ENCODE results near the gene BTBD6. TPM values are rescaled to one million over a fixed set of nuclear protein-coding genes. Genes with fewer than 3 reads are reported as not detected.

Gene BTBD6
- total and polyA plus RNA-seq, 2 of the 8 experiments (the other 6 are each of a cell fraction or from before 2014, with no cell fraction given): 10.1 to 10.2 TPM

DNA sequence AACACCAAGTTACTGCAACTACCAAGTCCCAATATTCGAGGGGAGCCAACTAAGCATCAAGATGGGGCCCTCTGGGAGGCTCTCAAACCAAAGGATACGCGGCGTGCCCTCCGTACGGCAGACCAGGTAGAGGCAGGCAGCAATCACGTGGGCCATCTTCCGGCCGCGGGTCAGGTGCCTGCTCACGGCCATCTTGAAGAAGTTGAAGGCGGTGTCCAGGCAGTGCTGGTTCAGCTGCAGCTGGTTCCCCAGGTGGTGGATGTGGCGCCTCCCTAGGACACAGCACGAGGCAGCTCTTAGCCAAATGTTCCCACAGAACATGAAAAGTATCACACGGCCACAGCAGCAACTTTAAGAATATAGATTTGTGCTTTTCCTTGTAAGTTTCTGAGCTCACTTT, 24.3 kb downstream of the BTBD6 start:
- H4K20me1 ChIP-seq (replicated peaks in 1 of 2; ENCODE audit: control insufficient read depth in 1 of 2, insufficient read depth in 2 of 2, low read length in 2 of 2): peaks cover 4 to 9% of the 10 kb centered on the region in 2 experiments
- ChIA-PET CTCF (ENCODE audit: partially characterized antibody) (interaction anchor here (0.8 to 1.2 kb wide), 7 partner anchors 10 to 332 kb away, joined by 3 to 4 read pairs (median 3); no protein-coding TSS in a partner anchor), POLR2A (ENCODE audit: partially characterized antibody) (no interaction called here)
- H3K14ac ChIP-seq (ENCODE audit: insufficient read length): no peak overlapping the region
- H3K4me1 ChIP-seq (replicated peaks in 1 of 4; ENCODE audit: control insufficient read depth in 3 of 4, insufficient read depth in 4 of 4, low read length in 3 of 4): no peaks in the 10 kb centered on the region
- no peak overlapping the region for H3K4me3 ChIP-seq (ENCODE audit: extremely low read depth in 1 of 4, insufficient read depth in 2 of 4, low read depth in 3 of 4, low read length in 4 of 4)
- no peak overlapping the region for H2BK12ac ChIP-seq (ENCODE audit: low read depth, low read length)
- no peak overlapping the region for H3K23ac ChIP-seq (ENCODE audit: insufficient read length)
- no peaks in the 10 kb centered on the region for H3K79me2 ChIP-seq (ENCODE audit: control insufficient read depth in 1 of 2, insufficient read depth in 2 of 2, low read length in 2 of 2)
- no peak overlapping the region for H3K4ac ChIP-seq (replicated peaks; ENCODE audit: insufficient read length, low read depth, low read length)
- no peak overlapping the region for H2AK5ac ChIP-seq (ENCODE audit: low read depth, low read length)
- no peak overlapping the region for H3K27ac ChIP-seq (ENCODE audit: low read depth, low read length)
- no peak for DNase-seq (ENCODE audit: low read depth in 1 of 2, low spot score in 2 of 2)
- H3K18ac ChIP-seq (ENCODE audit: extremely low read depth, low read length): no peak overlapping the region
- H3K9ac ChIP-seq (replicated peaks in 1 of 4; ENCODE audit: extremely low read depth in 1 of 4, low read depth in 3 of 4, low read length in 3 of 4): no peak overlapping the region
- H3K79me1 ChIP-seq (ENCODE audit: low read depth, low read length): peaks cover 2% of the 10 kb centered on the region; the same call in 1 of the 2 replicates
- H4K8ac ChIP-seq (ENCODE audit: extremely low read depth, insufficient read depth, low read length): no peak overlapping the region
- 86% methylated on average over 14 of the region's 15 CpGs; no CpG with 5 or more reads in 1 of the 2 experiments for WGBS, 2 experiments (ENCODE audit: extremely low coverage in 1 of 2, insufficient coverage in 1 of 2, insufficient read length in 1 of 2, insufficient replicate concordance in 2 of 2, low coverage in 1 of 2, low lambda C conversion rate in 2 of 2, missing lambda C conversion rate in 1 of 2)
- H2BK120ac ChIP-seq (replicated peaks; ENCODE audit: low read depth, low read length): no peak overlapping the region
- no peak overlapping the region for H2BK5ac ChIP-seq (ENCODE audit: low read depth, low read length)
- H2BK15ac ChIP-seq (ENCODE audit: low read length): no peak overlapping the region
- no peak for FAIRE-seq
- H4K5ac ChIP-seq (ENCODE audit: insufficient read length, low read depth, low read length): no peak overlapping the region
- H2AFZ ChIP-seq (ENCODE audit: low read length): no peak overlapping the region
- H3K27me3 ChIP-seq (replicated peaks in 1 of 4; ENCODE audit: control insufficient read depth in 3 of 4, extremely low read depth in 1 of 4, insufficient read depth in 3 of 4, low read length in 3 of 4): no peaks in the 10 kb centered on the region
- no peak overlapping the region for H4K91ac ChIP-seq (replicated peaks; ENCODE audit: insufficient read length, low read length)
- TF ChIP-seq RFX5 (IDR thresholded peaks at IDR 0.05; ENCODE audit: borderline replicate concordance, low read depth, low read length) (no peak), RNF2 (IDR thresholded peaks at IDR 0.05; ENCODE audit: borderline replicate concordance, low read depth, low read length, missing control alignments, poor library complexity, severe bottlenecking) (no peak), CHD2 (IDR thresholded peaks at IDR 0.05; ENCODE audit: low read length) (no peak), YY1 (IDR thresholded peaks at IDR 0.05; ENCODE audit: low read depth, low read length) (0 out of 2 replicates have a peak, but pooled peaks have one; percentile 31), KDM4A (IDR thresholded peaks at IDR 0.05; ENCODE audit: low read depth, low read length, severe bottlenecking) (no peak)
- H3K9me3 ChIP-seq (ENCODE audit: insufficient read depth in 2 of 2, low read depth in 1 of 2, low read length in 1 of 2): no peaks in the 10 kb centered on the region
- no peaks in the 10 kb centered on the region; a peak in 1 of 8 replicates for H3K36me3 ChIP-seq (ENCODE audit: control insufficient read depth in 2 of 4, insufficient read depth in 4 of 4, low read length in 3 of 4)
- H2BK20ac ChIP-seq (ENCODE audit: low read length): no peak overlapping the region
- H3K23me2 ChIP-seq (ENCODE audit: low read depth, low read length): no peaks in the 10 kb centered on the region
- no peak overlapping the region for H3K4me2 ChIP-seq (ENCODE audit: insufficient read depth in 1 of 2, low read depth in 2 of 2, low read length in 2 of 2)
- no peak overlapping the region for H3K56ac ChIP-seq (replicated peaks; ENCODE audit: insufficient read length, low read depth, low read length)

All from H1 (cell line).